ENCODE data around the gene APOL5. TPM values are rescaled to one million over a fixed set of nuclear protein-coding genes. Genes with fewer than 3 reads are reported as not detected.

APOL5 gene
- 0.18 TPM for total RNA-seq

DNA sequence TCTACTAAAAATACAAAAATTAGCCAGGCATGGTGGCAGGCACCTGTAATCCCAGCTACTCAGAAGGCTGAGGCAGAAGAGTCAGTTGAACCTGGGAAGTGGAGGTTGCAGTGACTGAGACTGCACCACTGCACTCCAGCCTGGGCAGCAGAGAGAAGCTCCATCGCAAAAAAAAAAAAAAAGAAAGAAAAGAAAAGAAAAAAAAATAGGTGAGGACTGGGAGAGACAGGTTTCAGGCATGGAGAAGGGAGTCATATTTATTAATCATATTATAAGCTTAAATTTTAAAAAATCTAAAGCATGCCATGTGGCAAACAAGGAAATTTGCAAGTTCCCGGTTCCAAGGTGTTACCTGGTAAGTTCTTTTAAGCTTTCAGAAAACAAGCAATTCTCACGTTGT is at the start of gene APOL5:
TSS of gene APOL5 (plus strand) at position 301 of the 400 bp plus-strand sequence. CDS start at position 301, 0 bp downstream.

Other genes with a start within 250 kb of the APOL5 start
- gene RASD2, start 177.0 kb upstream of the APOL5 start, total RNA-seq: 1.2 TPM
- gene MB, start 100.5 kb upstream of the APOL5 start, total RNA-seq: 41.5 TPM
- 7.6 TPM for gene APOL6, start 69.4 kb upstream of the APOL5 start, total RNA-seq

Data from metanephros (tissue), 1 donor.